Neural progenitor cell (in vitro differentiated cells): ENCODE measurements around the gene CNTNAP2. TPM values are rescaled to one million over a fixed set of nuclear protein-coding genes. Genes with fewer than 3 reads are reported as not detected.

Experiments
- DNase-seq: peaks from one replicate; pipeline ENCODE4 v3.0.0-alpha.2; 2016; ENCODE audit warnings: low spot score
- H2AFZ ChIP-seq: fragments of 200-600 bp; sonication (generic); replicated peaks from 2 replicates; pipeline ENCODE4 v1.6.1; 2016; ENCODE audit warnings: antibody characterized with exemption
- H3F3A ChIP-seq: fragments of 200-600 bp; sonication (generic); 2 replicates; pipeline ENCODE4 v1.6.1; 2016; ENCODE audit warnings: antibody characterized with exemption, low read depth
- H3K27ac ChIP-seq: fragments of 200-600 bp; sonication (generic); 2 replicates; pipeline ENCODE4 v1.5.1; 2016; ENCODE audit warnings: mild to moderate bottlenecking
- H3K27me3 ChIP-seq: fragments of 200-600 bp; sonication (generic); 2 replicates; pipeline ENCODE4 v1.6.1; 2016; ENCODE audit warnings: mild to moderate bottlenecking, moderate library complexity
- H3K36me3 ChIP-seq: fragments of 200-600 bp; sonication (generic); 2 replicates; pipeline ENCODE4 v1.5.1; 2016
- H3K4me1 ChIP-seq: fragments of 200-600 bp; sonication (generic); 2 replicates; pipeline ENCODE4 v1.6.1; 2016; ENCODE audit warnings: mixed run types
- H3K4me2 ChIP-seq: fragments of 200-600 bp; sonication (generic); 2 replicates; pipeline ENCODE4 v1.6.1; 2016
- H3K4me3 ChIP-seq: fragments of 200-600 bp; sonication (generic); 2 replicates; pipeline ENCODE4 v1.5.1; 2016
- H3K79me2 ChIP-seq: fragments of 200-600 bp; sonication (generic); 2 replicates; pipeline ENCODE4 v1.6.1; 2016; ENCODE audit warnings: low read depth
- H3K9ac ChIP-seq: fragments of 200-600 bp; sonication (generic); 2 replicates; pipeline ENCODE4 v1.6.1; 2016
- H3K9me3 ChIP-seq: fragments of 200-600 bp; sonication (generic); 2 replicates; pipeline ENCODE4 v1.5.1; 2016; ENCODE audit warnings: low read depth
- H4K20me1 ChIP-seq: fragments of 200-600 bp; sonication (generic); 2 replicates; pipeline ENCODE4 v1.6.1; 2016; ENCODE audit warnings: low read depth
- H3K27ac Mint-ChIP-seq: 3 replicates; pipeline ENCODE4 v1.8.0; 2021; ENCODE audit warnings: mixed read lengths
- H3K27me3 Mint-ChIP-seq: 2 replicates; pipeline ENCODE4 v1.8.0; 2022; ENCODE audit warnings: low read depth, mild to moderate bottlenecking, inconsistent platforms, moderate library complexity, mixed read lengths; ENCODE audit not compliant: insufficient read depth
- H3K36me3 Mint-ChIP-seq: 3 replicates; pipeline ENCODE4 v1.8.0; 2021; ENCODE audit warnings: mixed read lengths
- H3K4me1 Mint-ChIP-seq: 3 replicates; pipeline ENCODE4 v1.8.0; 2021; ENCODE audit warnings: mixed read lengths
- H3K4me3 Mint-ChIP-seq: 3 replicates; pipeline ENCODE4 v1.8.0; 2021; ENCODE audit warnings: mild to moderate bottlenecking, moderate library complexity, mixed read lengths
- H3K9me3 Mint-ChIP-seq: 3 replicates; pipeline ENCODE4 v1.8.0; 2020; ENCODE audit warnings: mixed read lengths
- CTCF ChIP-seq: fragments of 200-600 bp; sonication (generic); IDR thresholded peaks from 2 replicates; pipeline ENCODE4 v1.5.1; 2017; ENCODE audit warnings: antibody characterized with exemption, mild to moderate bottlenecking
- EZH2 ChIP-seq: fragments of 200-600 bp; sonication (generic); IDR thresholded peaks from 2 replicates; pipeline ENCODE4 v1.6.1; 2017; ENCODE audit warnings: antibody characterized with exemption, mild to moderate bottlenecking, moderate library complexity
- EZH2phosphoT487 ChIP-seq: fragments of 200-600 bp; sonication (generic); IDR thresholded peaks from 2 replicates; pipeline ENCODE4 v1.6.1; 2017; ENCODE audit warnings: antibody characterized with exemption
- total RNA-seq: library from RNA; depleted of rRNA; stranded (reverse); fragments of >200 nt; gene quantifications from 2 replicates; pipeline ENCODE4 v1.2.3, GENCODE V29; 2015; ENCODE audit warnings: low replicate concordance

Gene CNTNAP2
- total RNA-seq, 1 donor from 2014 or later, result 126 TPM

GRCh38 chr7:147412782-147413556 is 1296.4 kb downstream of the CNTNAP2 start:
- Histone ChIP-seq H3K4me2 (no peak overlapping the region), H3K27me3 (no peaks in the 10 kb centered on the region), H3K36me3 (no peaks in the 10 kb centered on the region), H3K4me3 (no peak overlapping the region), H2AFZ (no peak overlapping the region), H3K9me3 (no peaks in the 10 kb centered on the region), H4K20me1 (no peaks in the 10 kb centered on the region), H3K79me2 (no peaks in the 10 kb centered on the region), H3F3A (no peaks in the 10 kb centered on the region), H3K27ac (no peak overlapping the region), H3K4me1 (no peaks in the 10 kb centered on the region), H3K9ac (no peak overlapping the region)
- no peaks in the 10 kb centered on the region for H3K36me3 Mint-ChIP-seq
- H3K27me3 Mint-ChIP-seq, result peaks cover 5% of the 10 kb centered on the region
- DNase-seq, result no peak
- no peak for TF ChIP-seq EZH2
- TF ChIP-seq EZH2phosphoT487, result no peak
- TF ChIP-seq CTCF, result no peak
- peaks cover 2% of the 10 kb centered on the region for H3K4me1 Mint-ChIP-seq
- no peak overlapping the region for H3K27ac Mint-ChIP-seq
- no peak overlapping the region for H3K4me3 Mint-ChIP-seq
- peaks cover 2% of the 10 kb centered on the region for H3K9me3 Mint-ChIP-seq

- no peaks in the 10 kb centered on the region for H3K79me2 ChIP-seq
- no peak for DNase-seq
- H3K27me3 Mint-ChIP-seq, result peaks cover 2% of the 10 kb centered on the region
- H3K4me1 Mint-ChIP-seq, result peaks cover 7% of the 10 kb centered on the region
- H3K27me3 ChIP-seq, result no peaks in the 10 kb centered on the region
- peaks cover under 1% of the 10 kb centered on the region for H3K4me1 ChIP-seq
- no peaks in the 10 kb centered on the region for H3K36me3 Mint-ChIP-seq
- H3K4me3 ChIP-seq, result no peak overlapping the region
- no peaks in the 10 kb centered on the region for H4K20me1 ChIP-seq
- H3K4me3 Mint-ChIP-seq, result no peak overlapping the region
- H3K27ac Mint-ChIP-seq, result no peak overlapping the region
- peaks cover 2% of the 10 kb centered on the region for H3K9me3 Mint-ChIP-seq
- no peak for TF ChIP-seq EZH2phosphoT487
- no peak for TF ChIP-seq EZH2
- TF ChIP-seq CTCF, result no peak
- no peak overlapping the region for H3K27ac ChIP-seq
- H3K9me3 ChIP-seq, result no peaks in the 10 kb centered on the region
- no peaks in the 10 kb centered on the region for H3K36me3 ChIP-seq
- no peak overlapping the region for H3K9ac ChIP-seq
- H3K4me2 ChIP-seq, result no peak overlapping the region
- H3F3A ChIP-seq, result no peaks in the 10 kb centered on the region
- H2AFZ ChIP-seq, result no peak overlapping the region
Measured at GRCh38 chr7:147413557-147413870, 1296.9 kb downstream of the CNTNAP2 start.

- no peak overlapping the region for H2AFZ ChIP-seq
- H3K27ac Mint-ChIP-seq, result no peak overlapping the region
Measured at GRCh38 chr7:147415991-147416390, 1299.4 kb downstream of the CNTNAP2 start.

More at GRCh38 chr7:147415991-147416390, 1299.4 kb downstream of the CNTNAP2 start:
- Histone ChIP-seq H3K36me3 (no peaks in the 10 kb centered on the region), H4K20me1 (no peaks in the 10 kb centered on the region), H3K79me2 (no peaks in the 10 kb centered on the region), H3K4me1 (peaks cover 10% of the 10 kb centered on the region), H3K27me3 (no peaks in the 10 kb centered on the region), H3F3A (no peaks in the 10 kb centered on the region), H3K27ac (no peak overlapping the region), H3K9me3 (no peaks in the 10 kb centered on the region), H3K4me3 (no peak overlapping the region), H3K4me2 (no peak overlapping the region), H3K9ac (no peak overlapping the region)
- no peak for DNase-seq
- Mint-ChIP-seq H3K4me1 (peaks cover 19% of the 10 kb centered on the region), H3K9me3 (peaks cover 2% of the 10 kb centered on the region), H3K27me3 (peaks cover 2% of the 10 kb centered on the region), H3K36me3 (no peaks in the 10 kb centered on the region), H3K4me3 (no peak overlapping the region)
- TF ChIP-seq EZH2phosphoT487 (no peak), EZH2 (no peak), CTCF (no peak)
